HG03558 (cell line): ENCODE results near the gene CXorf66.
A peak's percentile ranks its signal among the peaks of the same experiment; 100 is the strongest.
"Not testable (repeated sequence)": the region's sequence is repeated elsewhere in the genome, so short reads cannot be mapped to it uniquely, and the experiment has no call there.

Experiments used
- ATAC-seq: cut with Tn5 transposase; IDR thresholded peaks from one replicate; pipeline ENCODE4 v1.9.1; 2021; ENCODE audit warnings: moderate number of reproducible peaks; ENCODE audit not compliant: unreplicated experiment; ENCODE audit errors: extremely low read depth

The CXorf66 gene

GRCh38 chrX:139965421-139965820 lies at the start of gene CXorf66:
Gene CXorf66 (minus strand): TSS chrX:139965521. CDS start chrX:139965496, 25 bp downstream.
- no peak for ATAC-seq

- no peak for ATAC-seq
These were observed 17.5 kb upstream of the CXorf66 start for GRCh38 chrX:139982856-139983255.

GRCh38 chrX:139974471-139974870 lies 9.2 kb upstream of the CXorf66 start:
- ATAC-seq = no peak

- ATAC-seq = no peak
These were observed 7.6 kb upstream of the CXorf66 start for GRCh38 chrX:139972629-139973624.

GRCh38 chrX:139972113-139972512 lies 6.8 kb upstream of the CXorf66 start:
- no peak for ATAC-seq

GRCh38 chrX:139971394-139971749 lies 6.1 kb upstream of the CXorf66 start:
- no peak for ATAC-seq

- no peak for ATAC-seq
These were observed 4.0 kb upstream of the CXorf66 start for GRCh38 chrX:139969286-139969685.

GRCh38 chrX:139967750-139968149 lies 2.4 kb upstream of the CXorf66 start:
- ATAC-seq = no peak

- ATAC-seq = no peak
These were observed 2.0 kb upstream of the CXorf66 start for GRCh38 chrX:139967300-139967699.

GRCh38 chrX:139966159-139966558 lies 838 bp upstream of the CXorf66 start:
- not testable (repeated sequence) for ATAC-seq

- not testable (repeated sequence) for ATAC-seq
These were observed 4.2 kb downstream of the CXorf66 start for GRCh38 chrX:139961091-139961490.

GRCh38 chrX:139949703-139950102 lies 15.6 kb downstream of the CXorf66 start:
- no peak for ATAC-seq

GRCh38 chrX:139945075-139945474 lies 20.2 kb downstream of the CXorf66 start:
- no peak for ATAC-seq

- ATAC-seq = no peak
These were observed 29.1 kb downstream of the CXorf66 start for GRCh38 chrX:139936259-139936658.

GRCh38 chrX:139933904-139934303 lies 31.4 kb downstream of the CXorf66 start:
- no peak for ATAC-seq

- peak; percentile 51 for ATAC-seq
These were observed 32.2 kb downstream of the CXorf66 start, which contains the start of gene ATP11C for GRCh38 chrX:139932901-139933796. Gene ATP11C (minus strand): TSS chrX:139933053. CDS start chrX:139932042, 1,011 bp downstream.

- ATAC-seq = peak; percentile 14
These were observed 33.0 kb downstream of the CXorf66 start for GRCh38 chrX:139932073-139932900.

- no peak for ATAC-seq
These were observed 33.7 kb downstream of the CXorf66 start for GRCh38 chrX:139931646-139932072.

GRCh38 chrX:139930916-139931645 lies 34.2 kb downstream of the CXorf66 start:
- ATAC-seq = no peak
